Coronary artery (tissue), 2 donors: ENCODE measurements around the gene BNC2.

Experiments used
- DNase-seq: peaks from one replicate; pipeline ENCODE4 v3.0.0-alpha.2; 2017; ENCODE audit warnings: low spot score
- H3K27ac ChIP-seq, 2 donors: fragments of 200-600 bp; sonication (generic); one replicate each; pipeline ENCODE4 v1.5.1; 2016 to 2019
- H3K4me3 ChIP-seq: fragments of 200-600 bp; sonication (generic); 2 replicates; pipeline ENCODE4 v1.5.1; 2016; ENCODE audit warnings: mild to moderate bottlenecking, moderate library complexity
- CTCF ChIP-seq: fragments of 200-600 bp; sonication (generic); IDR thresholded peaks from one replicate; pipeline ENCODE4 v1.5.1; 2019; ENCODE audit warnings: antibody characterized with exemption

Gene BNC2

DNA sequence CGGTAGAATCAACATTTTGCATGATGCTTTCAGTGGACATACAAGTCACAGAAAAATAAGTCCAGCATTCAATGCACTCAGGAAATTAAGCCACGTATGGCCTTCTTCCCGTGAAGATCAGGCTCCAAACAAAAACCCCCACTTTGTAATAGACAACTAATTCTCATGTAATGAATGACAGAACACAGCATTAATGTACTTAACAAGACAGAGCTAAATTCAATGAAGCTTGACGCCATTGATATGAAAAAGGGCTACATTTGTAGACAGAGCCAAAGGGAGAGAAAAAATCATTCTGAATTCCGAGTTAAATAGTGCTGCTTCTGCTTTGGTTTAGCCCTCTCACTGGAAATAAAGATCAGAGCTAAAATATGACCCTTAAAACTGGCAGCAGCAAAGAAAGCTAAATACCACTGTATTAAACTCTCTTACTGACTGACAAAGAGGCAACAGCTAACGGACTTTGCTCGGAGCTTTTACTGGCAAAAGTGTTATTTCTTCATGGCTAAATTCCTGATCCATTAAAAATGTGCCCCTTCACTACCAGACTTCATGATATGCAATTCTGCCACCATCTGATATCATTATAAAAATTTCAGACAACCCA, 250.5 kb downstream of the BNC2 start:
- Histone ChIP-seq H3K27ac (no peak overlapping the region), H3K4me3 (no peak overlapping the region)
- TF ChIP-seq CTCF: no peak
- DNase-seq: no peak

- no peak for DNase-seq
- TF ChIP-seq CTCF: no peak
- H3K27ac ChIP-seq: no peak overlapping the region
- no peak overlapping the region for H3K4me3 ChIP-seq
Observed at GRCh38 chr9:16619402-16619801, 251.1 kb downstream of the BNC2 start.

GRCh38 chr9:16618524-16618923, 251.9 kb downstream of the BNC2 start:
- H3K27ac ChIP-seq: no peak overlapping the region
- no peak overlapping the region for H3K4me3 ChIP-seq
- DNase-seq: no peak
- TF ChIP-seq CTCF: no peak

GRCh38 chr9:16616686-16617085, 253.8 kb downstream of the BNC2 start:
- DNase-seq: no peak
- Histone ChIP-seq H3K4me3 (no peak overlapping the region), H3K27ac (no peak overlapping the region)
- TF ChIP-seq CTCF: no peak

GRCh38 chr9:16615451-16615850, 255.0 kb downstream of the BNC2 start:
- no peak overlapping the region for H3K27ac ChIP-seq
- no peak for DNase-seq
- no peak overlapping the region for H3K4me3 ChIP-seq
- no peak for TF ChIP-seq CTCF

GRCh38 chr9:16613605-16614004, 256.9 kb downstream of the BNC2 start:
- no peak overlapping the region for H3K4me3 ChIP-seq
- no peak overlapping the region for H3K27ac ChIP-seq
- DNase-seq: no peak
- no peak for TF ChIP-seq CTCF

GRCh38 chr9:16613051-16613450, 257.4 kb downstream of the BNC2 start:
- no peak overlapping the region for H3K4me3 ChIP-seq
- no peak for TF ChIP-seq CTCF
- H3K27ac ChIP-seq: no peak overlapping the region
- DNase-seq: no peak
